ENCODE results near the gene NALCN. TPM values are rescaled to one million over a fixed set of nuclear protein-coding genes. Genes with fewer than 3 reads are reported as not detected.

NALCN gene
- total RNA-seq, 4 donors from 2014 or later = 0.47 to 0.57 TPM; not detected in 2

GRCh38 chr13:101331731-101332130, 84.6 kb downstream of the NALCN start:
- Histone ChIP-seq H3K36me3 (no peaks in the 10 kb centered on the region), H3K4me3 (no peak overlapping the region), H3K4me1 (no peaks in the 10 kb centered on the region), H3K27ac (no peak overlapping the region), H3K9me3 (no peaks in the 10 kb centered on the region), H3K27me3 (no peaks in the 10 kb centered on the region)
- TF ChIP-seq POLR2A (IDR thresholded peaks at IDR 0.05) (no peak), CTCF (IDR thresholded peaks at IDR 0.05) (no peak)
- intact Hi-C loops (cut with DNase I) = no loop called here
- no peak for DNase-seq
- 79 to 80% methylated on average over 2 of the region's 2 CpGs for WGBS, 2 donors

DNA sequence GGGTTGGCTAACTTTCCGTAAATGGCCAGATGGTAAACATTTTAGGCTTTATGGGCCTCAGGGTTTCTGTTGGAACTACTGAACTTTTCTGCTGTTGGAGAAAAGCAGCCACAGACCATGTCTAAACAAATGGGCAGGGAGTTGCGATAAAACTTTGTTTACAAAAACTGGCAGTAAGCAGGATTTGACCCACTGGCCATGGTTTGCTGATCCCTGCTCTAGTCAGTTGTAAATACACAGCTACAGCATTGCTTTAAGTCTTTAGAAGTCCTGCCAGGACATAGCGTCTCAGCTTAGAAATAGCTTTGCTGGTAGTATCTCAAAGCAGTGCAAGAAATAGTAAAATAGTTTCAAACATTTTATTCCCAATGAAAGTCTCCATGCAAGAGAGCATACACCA, 88.4 kb downstream of the NALCN start:
- intact Hi-C loops (cut with DNase I) = no loop called here
- no peaks in the 10 kb centered on the region for H3K4me1 ChIP-seq
- TF ChIP-seq POLR2A (IDR thresholded peaks at IDR 0.05) = no peak
- no peak for TF ChIP-seq CTCF (IDR thresholded peaks at IDR 0.05)
- DNase-seq = no peak
- no peaks in the 10 kb centered on the region for H3K9me3 ChIP-seq
- WGBS, 2 donors = 30 to 44% methylated on average over 3 of the region's 3 CpGs
- no peaks in the 10 kb centered on the region for H3K36me3 ChIP-seq
- no peak overlapping the region for H3K27ac ChIP-seq
- no peaks in the 10 kb centered on the region for H3K27me3 ChIP-seq
- H3K4me3 ChIP-seq = no peak overlapping the region

DNA sequence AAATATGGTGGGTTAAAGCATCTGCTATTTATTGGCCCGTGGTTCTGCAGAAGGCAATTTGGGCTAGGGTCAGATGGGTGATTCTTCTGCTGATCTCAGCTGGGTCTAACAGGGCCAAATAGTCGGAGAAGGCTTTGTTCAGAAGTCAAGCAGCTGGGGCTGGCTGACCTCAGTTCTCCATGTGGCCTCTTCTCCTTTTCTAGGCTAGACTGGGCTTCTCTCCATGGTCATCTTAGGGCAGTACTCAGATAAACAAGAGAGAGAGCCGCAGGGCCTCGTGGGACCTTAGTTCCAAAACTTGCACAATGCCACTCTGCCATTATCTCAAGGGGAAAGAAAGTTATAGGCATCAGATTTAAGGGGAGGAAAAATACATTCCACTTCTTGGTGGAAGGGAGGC, 89.6 kb downstream of the NALCN start:
- DNase-seq = no peak
- Histone ChIP-seq H3K27me3 (no peaks in the 10 kb centered on the region), H3K4me3 (no peak overlapping the region), H3K9me3 (no peaks in the 10 kb centered on the region), H3K4me1 (no peaks in the 10 kb centered on the region), H3K27ac (no peak overlapping the region), H3K36me3 (no peaks in the 10 kb centered on the region)
- intact Hi-C loops (cut with DNase I) = no loop called here
- WGBS, 2 donors = 26 to 72% methylated on average over 4 of the region's 4 CpGs
- TF ChIP-seq CTCF (IDR thresholded peaks at IDR 0.05) (no peak), POLR2A (IDR thresholded peaks at IDR 0.05) (no peak)

DNA sequence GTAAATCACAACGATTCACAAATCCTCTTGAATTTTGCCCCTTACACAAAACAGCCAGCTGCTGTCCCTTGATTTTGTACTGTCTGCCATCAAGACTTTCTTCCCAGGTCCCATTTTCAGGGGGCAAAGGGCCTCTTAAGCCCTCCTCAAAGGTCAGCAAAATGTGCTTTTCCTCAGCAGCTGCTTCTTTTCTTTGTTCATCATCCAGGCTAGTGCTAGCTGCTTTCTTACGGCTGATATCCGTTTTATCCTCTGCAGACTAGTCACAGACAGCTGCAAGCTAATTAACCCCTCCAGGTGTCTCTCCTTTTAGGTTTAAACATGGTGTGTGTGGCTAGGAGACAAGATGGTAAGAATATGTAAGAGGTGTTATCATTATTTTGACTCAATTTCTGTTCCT, 90.9 kb downstream of the NALCN start:
- Histone ChIP-seq H3K27me3 (no peaks in the 10 kb centered on the region), H3K4me1 (no peaks in the 10 kb centered on the region), H3K9me3 (no peaks in the 10 kb centered on the region), H3K4me3 (no peak overlapping the region), H3K36me3 (no peaks in the 10 kb centered on the region), H3K27ac (no peak overlapping the region)
- intact Hi-C loops (cut with DNase I) = no loop called here
- no peak for DNase-seq
- 26 to 32% methylated on average over 3 of the region's 3 CpGs for WGBS, 2 donors
- TF ChIP-seq CTCF (IDR thresholded peaks at IDR 0.05) (no peak), POLR2A (IDR thresholded peaks at IDR 0.05) (no peak)

DNA sequence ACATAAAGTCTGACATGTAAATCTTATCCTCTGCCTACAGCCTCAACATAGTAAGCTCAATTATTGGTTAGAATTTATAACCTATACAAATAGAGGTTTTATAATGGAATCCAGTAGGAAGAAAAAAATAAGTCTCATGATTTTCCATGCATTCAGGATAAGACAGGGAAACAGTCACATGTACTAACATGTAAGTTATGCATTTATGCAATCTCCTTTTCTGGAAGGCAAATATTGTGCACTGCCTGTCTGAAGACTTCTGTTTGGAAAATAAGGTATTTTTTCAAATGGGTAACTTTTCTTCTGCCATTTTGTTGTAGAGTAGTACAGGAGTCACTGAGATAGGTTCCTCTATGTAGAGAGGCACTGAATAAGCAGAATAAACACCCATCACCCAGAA, 92.7 kb downstream of the NALCN start:
- intact Hi-C loops (cut with DNase I) = no loop called here
- Histone ChIP-seq H3K36me3 (no peaks in the 10 kb centered on the region), H3K27ac (no peak overlapping the region), H3K27me3 (no peaks in the 10 kb centered on the region), H3K4me3 (no peak overlapping the region), H3K9me3 (no peaks in the 10 kb centered on the region), H3K4me1 (no peaks in the 10 kb centered on the region)
- no peak for DNase-seq
- TF ChIP-seq CTCF (IDR thresholded peaks at IDR 0.05) (no peak), POLR2A (IDR thresholded peaks at IDR 0.05) (no peak)

Data from esophagus squamous epithelium (tissue), 5 donors.